ENCODE measurements around the gene LAMA4.

GRCh38 chr6:112252571-112253497 lies 1.5 kb downstream of the LAMA4 start:
- no peak for TF ChIP-seq CTCF (IDR thresholded peaks at IDR 0.05)
- no peak for TF ChIP-seq EZH2 (IDR thresholded peaks at IDR 0.05)
- TF ChIP-seq EZH2phosphoT487 (IDR thresholded peaks at IDR 0.05) = no peak

Data from neural progenitor cell (in vitro differentiated cells).